Activated CD4-positive, CD25-positive, alpha-beta regulatory T cell (primary cell): ENCODE data around the gene FTSJ3.
"Not testable (repeated sequence)": the region's sequence is repeated elsewhere in the genome, so short reads cannot be mapped to it uniquely, and the experiment has no call there.

Experiments
- DNase-seq, 4 experiments: peaks; one replicate each; lab custom pipeline; 2025; lab: John Stamatoyannopoulos, UW

The FTSJ3 gene

GRCh38 chr17:63827002-63827800, at the start of gene FTSJ3, which contains the start of gene PSMC5:
Gene FTSJ3 (minus strand): TSS chr17:63827663. CDS start chr17:63826902, 761 bp downstream.
Gene PSMC5 (plus strand): TSS chr17:63827431. CDS start chr17:63827491, 60 bp downstream.
- DNase-seq = peak; percentile 85 to 92 (median 90)

- not testable (repeated sequence) for DNase-seq
These were observed 47.2 kb upstream of the FTSJ3 start for GRCh38 chr17:63874693-63875092.

DNA sequence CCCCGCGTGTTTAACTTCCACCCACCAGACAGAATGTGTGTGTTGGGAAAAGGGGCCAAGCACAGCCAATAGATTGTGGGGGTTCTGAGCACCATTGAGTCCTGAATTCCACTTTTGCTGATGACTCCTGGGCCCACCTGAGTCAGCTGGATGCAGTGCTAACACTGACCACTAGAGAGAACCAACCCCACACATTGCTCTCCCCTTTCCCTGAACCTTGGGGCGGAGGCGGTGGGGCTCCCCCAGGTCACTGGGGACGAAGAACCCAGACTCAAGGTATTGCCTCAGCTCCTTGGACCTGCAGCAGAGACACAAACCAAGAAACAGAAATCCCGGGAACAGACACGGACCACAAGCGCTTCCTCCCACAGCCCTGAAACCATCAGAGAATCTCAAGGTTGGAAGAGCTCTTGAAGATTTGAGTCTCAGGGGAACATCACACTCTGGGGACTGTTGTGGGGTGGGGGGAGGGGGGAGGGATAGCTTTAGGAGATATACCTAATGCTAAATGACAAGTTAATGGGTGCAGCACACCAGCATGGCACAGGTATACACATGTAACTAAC, 46.7 kb upstream of the FTSJ3 start:
- DNase-seq = not testable (repeated sequence)

- not testable (repeated sequence) for DNase-seq
These were observed 46.1 kb upstream of the FTSJ3 start, which contains the start of gene CSH2 for GRCh38 chr17:63873577-63873976. Gene CSH2 (minus strand): TSS chr17:63873677. CDS start chr17:63873614, 63 bp downstream.

GRCh38 chr17:63871646-63872365, 44.3 kb upstream of the FTSJ3 start:
- DNase-seq = not testable (repeated sequence)

- DNase-seq = not testable (repeated sequence)
These were observed 42.8 kb upstream of the FTSJ3 start for GRCh38 chr17:63870292-63870665.

DNA sequence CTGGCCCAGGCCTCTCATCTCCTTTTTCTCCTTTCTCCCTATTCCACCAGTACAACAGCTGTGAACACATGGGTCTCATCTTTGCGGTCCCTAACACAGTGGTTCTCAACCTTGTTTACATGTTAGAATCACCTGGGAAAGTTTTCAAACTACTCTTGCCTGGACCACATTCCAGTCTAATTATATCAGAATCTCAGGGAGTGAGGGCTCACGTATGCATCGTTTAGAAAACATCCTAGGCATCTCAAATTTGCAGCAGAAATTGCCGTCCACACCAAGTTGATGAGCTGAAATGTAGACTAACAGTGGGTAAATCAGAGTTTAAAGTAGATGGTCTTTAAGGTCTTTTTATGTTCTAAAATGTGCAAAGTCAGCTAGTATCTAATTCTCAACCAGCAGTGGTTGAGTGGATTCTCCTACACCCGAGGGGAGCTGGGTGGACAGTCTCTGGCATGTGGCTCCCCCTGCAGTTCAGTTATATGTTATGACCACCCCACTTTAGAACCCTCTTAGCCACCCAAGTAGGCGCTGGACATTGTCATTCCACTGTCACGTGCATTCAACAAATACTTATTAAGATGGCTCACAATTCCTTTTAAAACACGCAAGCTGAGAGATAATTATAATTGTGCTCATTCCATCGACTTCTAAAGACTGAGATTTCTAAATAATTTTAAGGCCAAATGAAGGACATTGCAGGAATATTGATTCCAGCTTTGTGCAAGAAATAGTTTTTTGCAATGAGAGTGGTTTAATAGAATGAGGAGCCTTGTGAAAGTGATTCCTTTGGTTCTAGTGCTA, 42.2 kb upstream of the FTSJ3 start:
- DNase-seq = not testable (repeated sequence)

DNA sequence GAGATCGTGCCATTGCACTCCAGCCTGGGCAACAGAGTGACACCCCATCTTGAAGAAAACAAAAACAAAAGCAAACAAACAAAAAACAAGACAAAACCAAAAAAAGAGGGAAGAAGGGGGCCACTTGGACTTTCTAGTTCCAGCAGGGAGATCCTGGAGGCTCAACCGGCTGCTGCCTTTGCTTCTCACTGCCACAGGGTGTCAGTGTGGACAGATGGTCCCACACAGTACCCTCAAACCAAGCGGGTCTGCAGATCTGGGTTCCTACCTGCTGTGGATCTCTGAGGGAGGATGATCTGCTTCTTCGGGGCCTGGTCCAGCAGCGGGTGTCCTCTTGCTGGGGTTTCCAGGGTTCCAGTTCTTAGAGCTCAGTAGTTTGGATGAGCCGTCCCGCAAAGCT, 39.2 kb upstream of the FTSJ3 start:
- not testable (repeated sequence) for DNase-seq

GRCh38 chr17:63859257-63859656, 31.8 kb upstream of the FTSJ3 start:
- DNase-seq = no peak

- not testable (repeated sequence) for DNase-seq
These were observed 29.0 kb upstream of the FTSJ3 start for GRCh38 chr17:63856425-63856824.

DNA sequence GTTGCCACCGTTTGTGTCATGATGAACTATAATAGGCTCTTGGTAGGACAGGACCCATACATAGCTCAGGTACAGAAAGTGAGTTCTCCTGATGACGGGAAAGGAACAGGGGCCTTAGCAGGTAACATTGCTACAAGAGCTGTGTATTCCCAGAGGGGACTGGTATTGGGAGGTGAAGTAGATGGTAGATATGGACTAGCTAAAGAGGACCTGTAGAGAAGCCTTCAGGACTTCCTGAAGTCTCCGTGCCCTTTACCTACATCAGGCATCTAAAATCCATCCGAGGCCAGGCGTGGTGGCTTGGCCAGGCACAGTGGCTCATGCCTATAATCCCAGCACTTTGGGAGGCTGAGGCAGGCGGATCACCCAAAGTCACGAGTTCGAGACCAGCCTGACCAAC, 27.7 kb upstream of the FTSJ3 start:
- DNase-seq = no peak

DNA sequence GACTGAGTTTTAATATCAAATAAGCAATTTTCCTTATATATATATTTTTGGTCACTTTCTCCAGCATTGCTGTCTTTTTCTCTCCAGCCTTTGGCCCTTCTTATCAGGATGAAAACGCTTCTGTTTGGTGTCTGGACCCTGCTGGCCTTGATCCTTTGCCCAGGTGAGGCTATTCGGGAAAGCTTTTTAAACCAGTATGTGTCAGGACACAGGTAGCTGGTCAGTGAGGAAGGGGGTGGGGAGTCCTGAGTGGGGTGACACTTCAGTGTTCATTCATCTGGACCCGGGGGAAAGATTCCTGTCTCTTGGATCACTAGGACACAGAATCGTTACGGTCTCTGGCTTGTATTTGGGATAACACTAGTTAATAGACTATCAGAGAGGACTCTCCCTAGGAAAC, 27.2 kb upstream of the FTSJ3 start:
- no peak for DNase-seq

- no peak for DNase-seq
These were observed 25.8 kb upstream of the FTSJ3 start for GRCh38 chr17:63853260-63853659.

DNA sequence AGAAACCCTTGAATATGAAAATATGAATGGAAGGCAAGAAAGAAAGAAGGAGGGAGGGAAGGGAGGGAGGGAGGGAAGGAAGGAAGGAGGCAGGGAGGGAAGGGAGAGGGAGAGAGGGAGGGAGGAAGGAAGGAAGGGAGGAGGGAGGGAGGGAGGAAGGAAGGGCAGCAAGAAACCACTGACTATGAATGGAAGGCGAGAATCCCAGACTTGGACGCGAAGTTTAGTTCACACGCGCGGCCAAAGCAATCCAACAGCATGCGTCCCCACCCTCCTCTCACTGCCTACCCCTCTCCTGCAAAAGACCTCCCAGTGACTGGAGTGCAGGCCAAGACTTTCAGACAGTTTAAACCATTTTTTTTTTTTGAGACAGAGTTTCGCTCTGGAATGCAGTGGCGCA, 22.9 kb upstream of the FTSJ3 start:
- DNase-seq = no peak

GRCh38 chr17:63848834-63849689, 21.6 kb upstream of the FTSJ3 start:
- peak; percentile 80 to 96 (median 94) for DNase-seq

- DNase-seq = no peak
These were observed 20.2 kb upstream of the FTSJ3 start for GRCh38 chr17:63847525-63848249.

- DNase-seq = no peak
These were observed 18.0 kb upstream of the FTSJ3 start for GRCh38 chr17:63845509-63845908.

DNA sequence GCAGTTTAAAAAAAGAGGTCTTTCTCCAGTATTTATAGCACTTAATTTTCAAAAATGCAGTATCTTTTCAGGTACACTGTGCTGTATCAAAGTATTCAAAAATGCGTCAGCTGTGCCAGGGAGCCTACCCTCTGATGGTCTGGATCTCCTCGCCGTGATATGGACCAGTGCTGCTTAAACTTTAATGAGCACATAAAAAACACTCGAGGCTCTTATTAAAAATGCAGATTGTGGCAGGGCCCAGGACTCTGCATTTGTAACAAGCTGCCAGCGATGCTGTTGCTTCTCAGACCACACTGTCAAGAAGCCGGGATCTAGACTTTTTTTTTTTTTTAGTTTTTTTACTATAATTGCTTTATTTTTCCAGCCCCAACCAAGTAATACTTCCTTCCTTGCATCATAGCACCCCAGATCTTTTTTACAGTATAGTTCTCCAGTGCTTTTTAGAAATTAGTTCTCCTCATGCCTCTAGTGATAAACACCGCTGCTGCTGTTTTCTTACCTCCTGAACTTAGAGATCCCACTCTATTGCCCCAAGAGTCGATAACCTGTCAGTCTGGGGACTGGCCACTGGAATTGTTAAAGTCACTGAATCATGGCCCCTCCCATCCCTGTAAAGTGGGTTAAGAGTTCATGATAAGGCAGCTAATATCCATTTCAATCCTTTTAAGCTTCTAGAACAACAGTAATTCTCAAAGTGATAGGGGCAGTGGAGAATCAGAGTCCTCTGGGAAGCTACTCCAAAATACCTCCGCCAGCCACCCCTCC, 16.6 kb upstream of the FTSJ3 start:
- no peak for DNase-seq

GRCh38 chr17:63843387-63843888, 16.0 kb upstream of the FTSJ3 start:
- not testable (repeated sequence) for DNase-seq
